GM10248 (cell line): ENCODE measurements around the gene UPP2.

ENCODE experiments used
- CTCF ChIA-PET: fragments of 300-600 bp; sonication (Branson Sonifier 250); formaldehyde crosslinking; extraction: SDS; loops from one replicate; lab custom pipeline; 2021; ENCODE audit warnings: antibody characterized with exemption; lab: Yijun Ruan, JAX
- POLR2A ChIA-PET: fragments of 350-650 bp; sonication (Branson Sonifier 250); formaldehyde crosslinking; extraction: SDS; loops from one replicate; lab custom pipeline; 2020; ENCODE audit warnings: antibody characterized with exemption; lab: Yijun Ruan, JAX
- DNase-seq: peaks from one replicate; pipeline ENCODE4 v3.0.0; 2012; ENCODE audit errors: extremely low spot score
- CTCF ChIP-seq: IDR thresholded peaks from 2 replicates; pipeline ENCODE4 v1.5.1; 2012; ENCODE audit warnings: mild to moderate bottlenecking, low read depth; ENCODE audit errors: extremely low read depth, missing control alignments, control extremely low read depth

Gene UPP2

GRCh38 chr2:158061763-158062162 is 39.9 kb upstream of the UPP2 start:
- CTCF ChIA-PET = no interaction called here
- POLR2A ChIA-PET = no interaction called here
- no peak for DNase-seq
- no peak for TF ChIP-seq CTCF

GRCh38 chr2:158066046-158066713 is 35.5 kb upstream of the UPP2 start:
- no peak for DNase-seq
- CTCF ChIA-PET = no interaction called here
- TF ChIP-seq CTCF = no peak
- POLR2A ChIA-PET = no interaction called here

- no peak for TF ChIP-seq CTCF
- DNase-seq = no peak
- ChIA-PET POLR2A (no interaction called here), CTCF (no interaction called here)
Measured at GRCh38 chr2:158071018-158071417, 30.7 kb upstream of the UPP2 start.

GRCh38 chr2:158072361-158072760 is 29.3 kb upstream of the UPP2 start:
- ChIA-PET CTCF (interaction anchor here (1.4 to 1.8 kb wide), 3 partner anchors 11 to 682 kb away, joined by 4 read pairs; partner anchors contain the start of gene UPP2), POLR2A (no interaction called here)
- TF ChIP-seq CTCF = no peak
- DNase-seq = no peak

- ChIA-PET POLR2A (no interaction called here), CTCF (no interaction called here)
- DNase-seq = no peak
- TF ChIP-seq CTCF = no peak
Measured at GRCh38 chr2:158079672-158080071, 22.0 kb upstream of the UPP2 start.

- ChIA-PET CTCF (no interaction called here), POLR2A (no interaction called here)
- no peak for TF ChIP-seq CTCF
- no peak for DNase-seq
Measured at GRCh38 chr2:158088093-158088492, 13.6 kb upstream of the UPP2 start.
